ENCODE results near the gene SEMA5B. TPM values are rescaled to one million over a fixed set of nuclear protein-coding genes. Genes with fewer than 3 reads are reported as not detected.

Gene SEMA5B
- total and polyA plus RNA-seq, 2 donors (not counting 3 experiments of a cell fraction or from before 2014, with no cell fraction given) = 0.07 TPM; not detected in 1

- dilution Hi-C loops (cut with MboI; ENCODE audit: extremely low pct_ligation_motif_present, low sequenced_read_pairs) (no loop called here), intact Hi-C loops (cut with micrococcal nuclease) (loop anchor here (1.0 to 10.0 kb wide), 2 partner anchors 164 to 547 kb away; no protein-coding TSS in a partner anchor)
- H3K9me1 ChIP-seq (replicated peaks; ENCODE audit: control insufficient read depth, extremely low read depth, insufficient read depth, low read length) = no peaks in the 10 kb centered on the region
- H3K4me3 ChIP-seq (replicated peaks in 1 of 3; ENCODE audit: insufficient read depth in 1 of 3, low read depth in 1 of 3, low read length in 3 of 3) = no peak overlapping the region
- TF ChIP-seq CTCF (IDR thresholded peaks at IDR 0.05; ENCODE audit: extremely low read depth in 1 of 2, insufficient read depth in 1 of 2, low read depth in 1 of 2, low read length in 2 of 2) = no peak
- TF ChIP-seq GATA2 (IDR thresholded peaks at IDR 0.05; ENCODE audit: insufficient read depth, insufficient read length, low read depth, low read length) = no peak
- no peak for TF ChIP-seq MAX (IDR thresholded peaks at IDR 0.05; ENCODE audit: insufficient read depth, insufficient read length)
- no peak for TF ChIP-seq POLR2AphosphoS5 (IDR thresholded peaks at IDR 0.05; ENCODE audit: insufficient read depth, low read depth, low read length)
- TF ChIP-seq JUN (IDR thresholded peaks at IDR 0.05; ENCODE audit: borderline replicate concordance, insufficient read depth, insufficient read length, low read depth) = no peak
- TF ChIP-seq FOS (IDR thresholded peaks at IDR 0.05; ENCODE audit: borderline replicate concordance, insufficient read depth, low read length) = no peak
- TF ChIP-seq MYC (IDR thresholded peaks at IDR 0.05; ENCODE audit: low read depth, low read length) = no peak
- TF ChIP-seq EZH2 (IDR thresholded peaks at IDR 0.05; ENCODE audit: borderline replicate concordance, low read depth, low read length, severe bottlenecking) = no peak
- no peak for TF ChIP-seq POLR2A (IDR thresholded peaks at IDR 0.05; ENCODE audit: low read depth, low read length)
- POLR2A ChIA-PET = no interaction called here
- no TSS peak for BruUV-seq (replicated peaks)
- H3K27ac ChIP-seq (ENCODE audit: insufficient read depth, low read depth, low read length) = no peak overlapping the region
- H3K9me3 ChIP-seq (replicated peaks; ENCODE audit: control insufficient read depth, insufficient read depth, low read length) = no peaks in the 10 kb centered on the region
- no peaks in the 10 kb centered on the region for H4K20me1 ChIP-seq (replicated peaks; ENCODE audit: control insufficient read depth, extremely low read depth, insufficient read depth, low read length)
- DNase-seq (ENCODE audit: low read depth, low spot score) = no peak
- H3K4me1 ChIP-seq (ENCODE audit: control insufficient read depth, extremely low read depth, insufficient read depth, low read length) = peaks cover 11% of the 10 kb centered on the region
- no peak overlapping the region for H3K9ac ChIP-seq (replicated peaks; ENCODE audit: extremely low read depth, insufficient read depth, low read length)
- H3K79me2 ChIP-seq (ENCODE audit: control insufficient read depth, insufficient read depth, low read length) = no peaks in the 10 kb centered on the region
- H2AFZ ChIP-seq (ENCODE audit: low read depth, low read length) = no peak overlapping the region
- no peak for FAIRE-seq
- H3K4me2 ChIP-seq (ENCODE audit: insufficient read depth, low read length) = peak overlapping the region; percentile 37
- H3K36me3 ChIP-seq (ENCODE audit: control insufficient read depth in 2 of 2, extremely low read depth in 1 of 2, insufficient read depth in 2 of 2, low read length in 2 of 2) = no peaks in the 10 kb centered on the region
- peaks cover 0 to 2% of the 10 kb centered on the region in 2 experiments for H3K27me3 ChIP-seq (ENCODE audit: control insufficient read depth in 2 of 2, insufficient read depth in 2 of 2, low read length in 2 of 2)
- CTCF ChIA-PET = interaction anchor here (1.0 to 2.9 kb wide), 6 partner anchors 12 to 547 kb away, joined by 3 to 15 read pairs (median 4); no protein-coding TSS in a partner anchor
These were observed 86.9 kb downstream of the SEMA5B start for GRCh38 chr3:122940628-122941086.

All from endothelial cell of umbilical vein (primary cell).